HT1080 (cell line): ENCODE measurements around the gene SLC8A1. TPM values are rescaled to one million over a fixed set of nuclear protein-coding genes. Genes with fewer than 3 reads are reported as not detected.
A peak's percentile ranks its signal among the peaks of the same experiment; 100 is the strongest.

Experiments
- DNase-seq: peaks from one replicate; pipeline ENCODE4 v3.0.0-alpha.2; 2015; ENCODE audit warnings: low read depth
- total RNA-seq: library from RNA; depleted of rRNA; stranded (reverse); fragments of >200 nt; shearing (Covaris generic); gene quantifications from 2 replicates; pipeline ENCODE4 v1.2.3, GENCODE V29; 2014

SLC8A1 gene
- total RNA-seq, 1 experiment from 2014 or later = 8.8 TPM

DNA sequence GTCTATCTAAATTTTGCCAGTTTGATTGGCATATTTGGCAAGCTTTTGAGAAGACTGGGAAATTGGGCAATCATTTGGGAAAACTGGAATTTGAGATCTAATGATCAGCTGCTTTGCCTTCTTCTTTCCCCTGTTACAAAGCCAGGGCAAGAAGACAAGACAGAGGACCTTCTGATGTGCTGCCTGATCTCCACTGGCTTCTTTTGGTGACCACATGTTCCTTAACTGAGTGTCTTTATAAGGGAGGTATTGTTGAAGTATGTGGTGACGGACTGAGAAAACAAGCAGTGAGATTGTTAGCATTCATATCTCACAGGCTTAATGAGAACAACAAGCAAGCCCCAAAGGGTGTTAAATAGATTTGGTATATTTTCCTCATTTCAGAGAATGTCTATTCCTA lies 175.8 kb downstream of the SLC8A1 start:
- no peak for DNase-seq

DNA sequence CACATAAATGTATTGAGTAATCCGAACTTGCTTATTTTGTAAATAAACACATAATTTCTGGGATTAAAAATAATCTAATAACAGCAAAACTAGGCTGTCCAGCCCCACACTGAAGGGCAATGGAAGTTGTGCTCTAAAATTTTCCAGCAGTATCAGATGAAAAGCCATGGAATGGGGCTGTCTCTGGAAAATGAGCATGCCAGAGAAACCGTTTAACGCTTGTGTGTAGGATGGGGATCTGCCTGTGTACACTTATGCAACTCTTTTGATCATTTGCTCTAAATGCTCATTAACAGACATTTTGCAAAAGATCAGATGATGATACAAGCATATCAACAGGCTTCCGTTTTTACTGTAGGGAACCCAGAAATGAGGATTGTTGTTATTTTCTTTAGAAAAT lies 177.6 kb downstream of the SLC8A1 start:
- no peak for DNase-seq

DNA sequence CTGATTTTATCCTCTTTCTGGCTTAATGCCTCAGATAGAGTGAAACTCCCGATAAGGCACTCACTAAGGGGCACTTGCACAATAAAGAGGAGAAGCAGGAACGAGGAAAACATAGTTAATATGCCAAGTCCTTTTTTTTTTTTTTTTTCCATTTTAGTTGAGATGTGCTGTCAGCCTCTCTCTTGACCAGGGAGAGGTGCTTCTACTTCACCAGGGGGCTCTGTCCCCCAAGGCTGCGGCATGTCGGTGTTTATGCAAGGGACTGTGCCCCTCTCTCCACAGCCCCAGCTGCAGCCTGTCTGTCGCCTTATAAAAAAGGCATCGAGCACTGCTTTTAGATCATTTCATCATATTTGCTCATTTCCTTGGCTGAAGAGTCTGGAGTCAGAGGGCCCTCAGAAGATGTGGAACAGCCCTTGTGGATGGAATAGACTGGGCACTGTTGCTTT lies 178.1 kb downstream of the SLC8A1 start:
- DNase-seq = no peak

DNA sequence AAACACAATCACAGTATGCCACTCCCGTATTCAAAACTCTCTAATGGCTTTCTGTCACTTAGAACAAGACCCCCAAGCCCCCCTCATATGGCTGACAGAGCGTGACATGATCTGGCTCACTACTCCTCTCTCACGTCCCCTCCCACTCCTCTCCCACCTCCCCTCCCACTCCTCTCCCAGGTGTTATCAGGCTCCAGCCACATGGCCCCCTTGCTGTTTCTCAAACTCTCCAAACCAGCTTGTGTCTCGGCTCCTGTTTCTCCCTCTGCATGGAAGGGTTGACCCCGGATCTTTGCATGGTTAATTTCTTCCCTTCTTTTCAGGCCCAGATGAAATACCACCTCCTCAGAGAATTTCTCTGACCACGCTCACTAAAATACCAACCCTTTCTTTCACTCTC lies 180.8 kb downstream of the SLC8A1 start:
- no peak for DNase-seq

DNA sequence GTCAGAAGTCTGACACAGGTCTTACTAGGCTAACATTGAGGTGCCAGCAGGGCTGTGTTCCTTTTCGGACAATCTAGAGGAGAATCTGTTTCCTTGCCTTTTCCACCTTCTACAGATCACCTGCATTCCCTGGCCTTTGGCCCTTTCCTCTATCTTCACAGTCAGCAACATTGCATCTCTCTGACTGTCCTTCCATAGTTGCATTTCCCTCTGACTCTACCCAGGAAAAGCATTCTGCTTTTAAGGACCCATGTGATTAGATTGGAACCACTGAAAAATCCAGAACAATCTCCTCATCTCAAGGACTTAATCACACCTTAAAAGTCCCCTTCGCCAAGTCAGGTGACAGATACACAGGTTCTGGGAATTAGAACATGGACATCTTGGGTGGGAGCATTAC lies 181.5 kb downstream of the SLC8A1 start:
- no peak for DNase-seq

DNA sequence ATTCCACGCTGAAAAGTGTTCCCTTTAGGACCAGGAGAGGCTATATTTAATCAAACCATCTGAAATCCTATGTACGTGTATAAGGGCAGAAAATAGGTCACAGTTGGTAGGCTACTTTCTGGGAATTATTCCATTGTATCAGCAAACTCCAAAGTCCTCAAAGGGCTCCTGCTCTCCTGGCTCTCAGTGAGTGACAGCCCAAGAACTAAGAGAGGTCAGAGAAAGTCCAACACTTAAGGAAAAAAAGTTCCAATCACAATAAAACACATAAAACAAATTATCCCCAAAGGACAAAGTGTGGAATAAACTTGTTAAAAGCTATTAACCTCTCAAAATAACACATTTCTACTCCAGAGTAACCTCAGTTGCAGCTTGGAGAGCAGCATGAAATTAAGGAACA lies 183.3 kb downstream of the SLC8A1 start:
- no peak for DNase-seq

DNA sequence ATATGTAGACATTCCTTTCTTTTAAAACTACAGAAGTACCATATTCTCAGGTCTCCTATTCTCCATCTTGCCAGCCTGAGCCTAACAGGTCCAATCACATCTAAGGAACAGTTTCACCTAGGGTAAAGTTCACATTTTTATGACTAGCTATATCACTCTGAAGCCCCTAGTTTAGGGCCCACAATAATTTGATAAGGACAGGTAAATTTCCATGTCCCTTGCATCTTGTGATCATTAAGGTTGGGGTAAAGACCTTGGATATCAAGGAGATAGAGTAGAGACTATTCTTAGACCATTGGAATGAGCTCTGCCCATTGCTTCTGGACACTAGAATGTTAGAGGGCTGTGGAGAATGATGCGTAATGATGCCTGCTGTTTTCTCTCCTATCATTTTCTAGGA lies 185.7 kb downstream of the SLC8A1 start:
- no peak for DNase-seq

DNA sequence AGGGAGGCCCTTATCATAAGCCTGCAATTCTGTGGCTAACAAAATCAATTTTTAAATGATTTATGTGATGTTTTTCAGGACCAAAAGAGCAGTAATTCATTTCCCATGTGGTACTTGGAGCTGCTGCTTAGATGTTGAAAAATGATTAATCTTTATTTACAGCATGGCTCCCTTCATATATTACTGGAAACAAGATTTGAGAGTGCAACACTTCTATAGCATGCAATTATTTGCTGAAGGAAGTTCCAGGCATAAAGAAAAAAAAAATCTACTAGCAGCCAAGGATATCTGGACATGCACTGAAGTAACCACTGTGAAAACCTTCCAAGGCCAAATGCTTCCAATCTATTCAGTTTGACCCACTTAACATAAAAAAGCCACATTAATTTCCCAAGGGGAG lies 186.3 kb downstream of the SLC8A1 start:
- DNase-seq = no peak

DNA sequence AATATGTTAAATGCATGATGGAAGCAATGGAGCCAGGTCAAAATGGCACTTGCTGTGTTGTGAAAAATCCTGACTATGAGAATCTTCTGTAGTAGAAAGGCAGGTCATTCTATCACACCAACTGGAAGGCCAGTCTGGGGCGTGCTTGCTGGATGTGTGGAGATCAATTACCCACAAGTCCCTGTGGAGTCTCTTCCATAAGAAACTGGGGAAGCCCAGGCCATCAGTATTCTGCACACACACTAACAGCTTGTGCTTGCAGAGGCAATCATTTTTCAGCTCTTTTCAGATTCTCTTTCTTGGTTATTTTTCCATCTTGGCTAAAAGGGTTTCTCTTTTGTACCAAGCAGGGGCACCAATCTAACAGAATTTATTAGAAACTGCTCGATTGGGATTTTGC lies 190.8 kb downstream of the SLC8A1 start:
- DNase-seq = no peak

DNA sequence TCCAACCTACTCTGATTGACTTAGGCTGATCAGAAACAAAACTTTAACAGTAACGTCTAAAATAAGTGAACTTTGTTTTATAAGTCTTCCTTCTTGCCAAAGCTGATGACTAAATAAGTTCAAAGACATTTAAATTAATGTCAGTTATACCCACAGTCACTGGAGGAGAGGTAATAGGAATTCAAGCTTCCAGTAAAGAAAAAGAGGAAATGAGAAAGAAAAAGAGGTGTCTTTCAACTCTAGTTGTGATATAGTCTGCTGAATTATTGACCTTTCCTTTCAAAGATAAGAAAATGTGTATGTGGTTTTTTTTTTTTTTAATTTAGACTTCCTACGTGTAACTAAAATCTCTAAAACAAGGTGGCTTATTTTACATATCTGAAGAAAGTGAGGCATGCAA lies 191.5 kb downstream of the SLC8A1 start:
- DNase-seq = no peak

DNA sequence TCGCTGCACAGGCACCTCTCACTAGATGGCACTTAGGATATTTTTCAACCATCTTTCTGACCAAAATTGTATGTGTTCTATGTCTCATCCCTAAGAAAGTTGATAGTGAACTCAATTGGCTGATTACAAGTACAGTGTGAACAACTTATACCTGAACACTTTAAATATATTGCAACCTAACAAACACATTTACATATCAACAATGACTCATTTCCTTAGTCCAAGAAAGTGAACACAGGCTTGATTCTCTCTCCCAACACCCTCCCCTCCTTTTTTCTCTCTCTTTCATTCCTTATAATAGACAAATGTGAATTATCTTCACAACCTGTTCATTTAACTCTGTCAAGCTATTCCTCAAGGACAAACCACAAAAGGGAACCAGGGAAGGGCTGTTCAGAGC lies 192.0 kb downstream of the SLC8A1 start:
- DNase-seq = peak; percentile 6

DNA sequence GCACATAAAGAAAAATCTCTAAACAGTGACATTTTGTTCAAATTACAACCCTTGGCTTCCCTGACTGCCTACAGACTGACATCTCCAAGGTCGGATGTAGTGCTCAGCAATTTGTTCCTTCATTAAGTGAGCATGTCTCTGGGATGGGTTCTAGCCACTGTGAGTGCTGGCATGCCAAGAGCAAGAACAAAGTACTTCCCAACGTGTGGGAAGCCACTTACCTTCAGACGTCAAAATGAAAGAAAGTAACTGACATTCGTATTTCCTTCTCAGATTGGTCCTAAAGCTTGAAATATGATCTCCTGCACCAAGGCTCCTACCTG lies 193.8 kb downstream of the SLC8A1 start:
- DNase-seq = no peak

DNA sequence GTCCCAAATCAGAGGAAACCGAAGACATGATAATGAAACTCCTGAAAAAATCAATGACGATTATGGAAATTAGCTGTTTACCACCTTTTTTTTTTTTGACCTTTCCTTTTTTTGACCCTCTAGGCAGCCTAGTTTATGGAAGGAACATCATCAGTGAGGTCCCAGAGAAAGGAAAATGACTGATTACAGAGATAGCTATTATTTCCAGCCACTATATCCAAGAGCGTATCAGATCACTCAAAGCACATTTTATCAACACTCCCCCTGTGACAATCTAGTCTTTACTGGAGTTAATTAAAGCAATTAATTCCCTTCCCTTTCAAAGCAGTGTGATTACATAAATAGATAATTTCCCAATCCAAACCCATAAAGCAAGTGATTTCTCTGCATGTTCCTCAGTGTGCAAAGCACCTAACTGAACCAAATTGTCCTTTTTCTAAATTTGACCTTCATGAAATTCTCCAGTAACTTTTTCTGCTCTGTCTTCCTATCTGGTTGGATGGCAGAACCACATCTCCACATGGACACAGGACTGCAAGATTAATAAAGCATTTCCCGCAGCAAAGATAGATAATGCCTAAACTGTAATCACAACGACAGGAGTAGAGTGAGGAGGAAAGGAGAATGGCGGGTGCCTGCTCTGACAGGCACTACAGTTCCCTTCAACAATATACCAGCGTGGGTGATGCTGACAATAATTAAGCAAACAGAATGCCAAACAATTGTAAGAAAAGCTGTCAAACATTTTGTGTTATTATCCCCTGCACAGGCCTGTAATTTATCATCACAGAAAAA lies 194.4 kb downstream of the SLC8A1 start:
- DNase-seq = no peak

DNA sequence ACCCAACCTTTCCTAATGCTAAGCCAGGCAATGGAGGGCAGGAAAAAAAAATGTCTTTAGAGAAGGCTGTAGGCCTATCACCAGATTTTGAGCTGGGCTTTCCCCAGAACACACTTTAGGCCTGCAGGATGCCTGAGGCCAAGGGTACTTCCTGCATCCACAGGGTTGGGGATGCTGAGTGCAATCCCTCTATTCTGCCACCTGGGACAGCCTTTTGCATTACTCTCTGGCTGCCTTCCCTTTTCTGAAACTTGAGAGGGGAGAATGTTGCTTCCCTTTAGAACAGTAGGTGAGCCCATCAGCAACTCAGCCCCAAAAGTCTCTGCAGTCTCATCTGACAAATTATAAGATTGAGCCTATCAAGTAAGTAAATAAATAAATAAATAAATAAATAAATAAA lies 195.2 kb downstream of the SLC8A1 start:
- DNase-seq = peak; percentile 39

DNA sequence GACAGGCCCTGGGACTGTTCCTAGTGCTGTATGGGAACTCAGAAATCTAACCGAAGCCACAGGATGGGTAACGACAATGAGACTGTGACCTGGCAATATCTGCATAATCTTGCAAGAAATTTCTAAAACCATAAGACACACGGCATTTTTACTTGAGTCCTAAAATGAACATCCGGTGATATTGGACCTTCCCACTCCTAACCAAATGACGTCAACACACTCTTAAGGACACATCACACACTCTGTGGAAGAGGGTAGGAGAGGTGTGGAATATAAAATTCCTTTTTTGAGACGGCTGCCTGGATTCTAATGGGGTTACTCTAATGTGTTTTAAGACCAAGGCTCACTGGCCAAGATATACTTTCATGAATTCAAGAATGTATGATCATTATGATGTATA lies 195.9 kb downstream of the SLC8A1 start:
- no peak for DNase-seq

DNA sequence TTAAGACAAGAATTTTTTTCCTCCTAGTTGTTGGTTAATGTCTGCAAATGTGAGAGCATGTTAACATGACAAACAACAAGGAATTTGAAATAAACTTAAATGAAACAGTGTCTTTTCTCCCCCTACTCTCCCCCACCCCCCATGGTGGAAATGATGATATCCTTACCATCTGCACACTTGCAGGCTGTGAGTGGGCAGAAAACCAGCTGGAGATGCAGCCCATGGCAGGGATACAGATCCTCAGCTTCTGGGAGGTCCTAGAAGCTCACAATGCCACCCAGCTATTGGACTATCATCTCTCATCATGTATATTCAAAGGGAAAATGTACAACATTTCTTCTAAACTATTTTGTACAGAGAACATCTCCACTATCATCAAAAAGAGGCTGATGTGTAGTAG lies 196.8 kb downstream of the SLC8A1 start:
- no peak for DNase-seq

DNA sequence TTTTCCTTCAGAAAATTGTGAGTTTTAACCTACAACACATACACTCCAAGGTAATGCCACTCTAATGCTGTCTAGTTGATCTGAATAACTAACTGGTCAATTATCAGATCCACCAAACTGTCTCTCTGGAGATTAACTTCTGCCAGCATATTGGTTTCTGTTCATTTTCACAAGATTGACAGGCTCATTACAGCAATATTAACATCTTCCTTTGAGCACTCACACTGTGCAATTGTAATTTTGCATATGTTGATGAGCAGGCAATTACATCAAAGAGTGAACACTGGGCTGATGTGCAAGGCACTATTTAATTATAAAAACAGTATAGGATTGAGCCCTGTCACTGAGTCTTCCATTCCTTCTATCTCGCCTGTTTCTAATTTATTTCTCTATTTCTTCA lies 197.3 kb downstream of the SLC8A1 start:
- no peak for DNase-seq

DNA sequence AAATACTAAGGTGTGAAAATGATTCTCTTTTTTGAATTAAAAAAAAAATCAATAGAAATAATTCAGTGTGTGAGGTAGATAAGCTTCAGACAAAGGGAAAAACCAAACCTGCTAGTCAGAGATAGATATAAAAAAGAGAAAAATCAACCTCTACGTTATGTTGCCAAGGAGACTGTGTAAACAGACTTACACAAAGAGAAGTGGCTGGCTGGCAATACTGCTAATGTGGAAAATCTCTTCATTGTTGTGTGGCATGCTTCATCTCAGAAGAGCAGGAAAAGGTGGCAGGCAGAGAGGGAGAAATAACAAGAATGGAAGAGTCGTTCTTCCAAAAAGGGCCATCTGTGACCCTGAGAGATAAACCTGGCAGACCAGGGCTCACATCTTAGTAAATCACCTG lies 200.8 kb downstream of the SLC8A1 start:
- DNase-seq = no peak

DNA sequence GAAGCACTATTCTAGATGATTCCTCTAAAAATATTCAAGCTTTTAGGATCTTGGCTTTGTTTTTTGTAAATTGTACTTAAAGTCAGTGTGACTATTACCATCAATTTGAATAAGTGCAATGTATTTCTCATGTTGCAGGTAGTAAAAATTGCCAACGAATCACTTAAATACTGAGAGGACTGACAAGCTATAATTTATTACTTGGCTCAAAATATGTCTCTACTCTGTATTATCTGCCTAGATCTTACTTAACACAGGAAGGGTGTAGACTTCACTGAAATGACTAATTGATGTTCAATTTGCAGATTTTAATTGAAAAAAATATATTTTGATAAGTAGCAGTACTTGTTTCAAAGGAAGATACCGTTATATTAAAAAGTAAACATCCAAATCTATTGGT lies 202.3 kb downstream of the SLC8A1 start:
- DNase-seq = no peak

DNA sequence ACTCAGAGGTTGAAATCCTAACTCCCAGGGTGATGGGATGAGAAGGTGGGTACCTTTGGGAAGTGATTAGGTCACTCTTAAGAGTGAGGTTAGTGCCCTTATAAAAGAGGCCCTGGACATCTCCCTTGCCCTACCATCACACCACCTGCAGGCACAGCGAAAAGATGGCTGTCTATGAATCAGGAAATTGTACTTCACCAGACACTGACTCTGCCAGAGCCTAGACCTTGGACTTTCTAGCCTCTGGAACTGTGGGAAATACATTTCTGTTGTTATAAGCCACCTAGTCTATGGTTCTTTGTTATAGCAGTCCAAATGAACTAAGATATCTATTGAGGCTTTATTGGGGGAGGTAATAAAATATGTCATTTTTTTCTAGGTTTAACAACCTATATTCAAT lies 203.6 kb downstream of the SLC8A1 start:
- no peak for DNase-seq

DNA sequence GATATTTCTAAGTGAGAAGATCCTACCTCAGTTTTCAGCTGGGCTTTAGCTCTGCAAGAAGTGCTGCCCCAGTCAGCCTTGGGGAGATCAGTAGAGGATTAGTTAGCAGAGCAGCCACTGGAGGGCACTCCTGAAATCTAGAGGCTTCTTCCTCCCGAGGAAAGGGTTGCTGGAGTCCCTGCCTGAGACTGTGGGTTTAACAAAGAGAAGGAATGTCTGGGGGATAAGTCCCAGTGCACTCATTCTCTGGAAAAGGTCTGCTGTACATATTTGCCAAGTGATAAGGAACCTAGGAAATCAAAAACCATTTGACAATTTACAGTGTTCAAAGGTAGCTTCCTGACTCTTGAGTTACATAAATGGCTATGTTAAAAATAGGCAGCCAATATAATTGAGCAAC lies 207.2 kb downstream of the SLC8A1 start:
- peak; percentile 50 for DNase-seq

DNA sequence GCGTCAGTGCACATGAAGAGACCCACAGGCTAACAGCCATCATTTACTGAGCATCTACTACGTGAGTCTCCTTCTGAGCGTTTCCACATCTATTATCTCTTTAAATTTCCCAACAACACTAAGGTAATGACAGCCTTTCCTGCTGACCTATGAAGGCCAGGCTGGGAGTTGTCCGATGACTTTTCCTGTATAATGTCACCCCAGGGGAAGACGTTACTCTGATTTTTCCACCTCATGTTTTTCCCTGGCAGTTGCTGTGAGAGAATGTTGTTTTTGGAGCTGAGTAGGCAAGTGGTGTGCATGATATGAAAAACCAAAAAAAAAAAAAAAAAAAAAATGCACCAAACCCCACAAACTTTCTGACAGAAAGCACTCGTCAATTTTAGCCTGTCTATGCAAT lies 207.6 kb downstream of the SLC8A1 start:
- no peak for DNase-seq

DNA sequence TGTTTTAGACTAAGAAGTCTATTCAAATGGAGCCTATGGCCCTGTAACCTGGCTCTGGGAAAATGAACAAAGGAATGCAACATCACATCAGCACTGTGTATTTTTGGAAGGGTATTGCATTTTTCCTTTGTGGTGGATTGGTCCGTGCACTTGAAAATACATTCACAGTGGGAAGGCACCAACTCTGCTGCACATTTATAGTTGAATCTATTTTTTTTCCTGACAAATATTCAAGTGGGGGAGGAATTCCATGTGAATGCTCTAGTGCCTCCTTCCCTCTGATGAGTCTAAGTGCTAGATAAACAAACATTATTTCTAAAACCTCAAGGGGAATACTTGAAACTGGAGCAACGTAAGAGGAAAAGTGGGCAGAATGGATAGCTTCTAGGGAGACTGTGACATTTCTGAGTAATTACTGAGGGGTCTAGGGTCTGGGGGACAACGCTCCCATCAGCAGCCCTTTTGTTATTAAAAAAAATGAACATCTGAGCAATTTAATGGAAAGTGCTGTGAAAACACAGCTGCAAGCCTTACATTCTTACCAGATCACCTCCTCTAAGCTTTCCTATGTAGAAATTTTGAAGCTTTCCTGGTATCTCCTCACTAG lies 208.2 kb downstream of the SLC8A1 start:
- no peak for DNase-seq

DNA sequence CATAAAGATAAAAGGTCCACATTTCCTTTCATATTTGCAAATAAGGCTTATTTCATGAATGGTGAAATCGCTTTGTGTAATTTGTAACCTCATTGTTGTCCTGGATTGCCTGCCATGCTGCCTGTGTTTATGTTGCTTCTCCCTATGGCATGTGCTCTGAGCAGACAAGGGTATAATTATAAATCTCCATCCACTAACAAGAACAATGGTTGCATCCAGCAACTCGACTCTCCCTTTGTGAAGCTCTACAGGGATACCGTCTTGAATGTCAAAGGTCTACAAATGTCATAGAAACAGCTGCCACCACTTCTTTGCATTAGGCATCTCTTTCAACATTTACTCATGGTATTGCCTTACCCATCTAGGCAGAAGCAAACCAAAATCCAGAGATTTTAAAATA lies 209.6 kb downstream of the SLC8A1 start:
- DNase-seq = no peak
